Trophoblast cell (in vitro differentiated cells and primary cell): Measurements from ENCODE around the gene GPR55.
"Not testable (repeated sequence)": the region's sequence is repeated elsewhere in the genome, so short reads cannot be mapped to it uniquely, and the experiment has no call there.

Source experiments
- DNase-seq, 2 donors: peaks; one replicate each; pipeline ENCODE4 v3.0.0-alpha.2; 2016
- H2AFZ ChIP-seq: 2 replicates; pipeline ENCODE4 v1.6.1; 2013; ENCODE audit warnings: low read length, moderate library complexity, mild to moderate bottlenecking; ENCODE audit not compliant: insufficient read depth, poor library complexity
- H2AK5ac ChIP-seq: 2 replicates; pipeline ENCODE4 v1.6.1; 2013; ENCODE audit warnings: mild to moderate bottlenecking, low read length
- H2BK120ac ChIP-seq: 2 replicates; pipeline ENCODE4 v1.6.1; 2013; ENCODE audit warnings: low read length, mild to moderate bottlenecking, moderate library complexity; ENCODE audit not compliant: insufficient read depth, poor library complexity
- H2BK12ac ChIP-seq: 2 replicates; pipeline ENCODE4 v1.6.1; 2013; ENCODE audit warnings: mild to moderate bottlenecking, low read length, moderate library complexity
- H2BK5ac ChIP-seq: 2 replicates; pipeline ENCODE4 v1.6.1; 2013; ENCODE audit warnings: low read length, low read depth, moderate library complexity, mild to moderate bottlenecking; ENCODE audit not compliant: poor library complexity
- H3K14ac ChIP-seq: 2 replicates; pipeline ENCODE4 v1.6.1; 2013; ENCODE audit warnings: mild to moderate bottlenecking, low read length
- H3K18ac ChIP-seq: 2 replicates; pipeline ENCODE4 v1.6.1; 2013; ENCODE audit warnings: mild to moderate bottlenecking, low read length
- H3K23ac ChIP-seq: 2 replicates; pipeline ENCODE4 v1.6.1; 2013; ENCODE audit warnings: low read length
- H3K27ac ChIP-seq: 2 replicates; pipeline ENCODE4 v1.5.1; 2013; ENCODE audit warnings: low read depth, mild to moderate bottlenecking, inconsistent platforms, low read length, moderate library complexity
- H3K27me3 ChIP-seq: 2 replicates; pipeline ENCODE4 v1.6.1; 2013; ENCODE audit warnings: inconsistent platforms, mild to moderate bottlenecking, low read length, moderate library complexity; ENCODE audit not compliant: insufficient read depth
- H3K36me3 ChIP-seq, 2 experiments: 1 replicate in 1 of 2; 2 replicates in 1 of 2; pipeline ENCODE4 v1.6.1; 2013; ENCODE audit warnings: low read length in 2 of 2, mild to moderate bottlenecking in 2 of 2, moderate library complexity in 1 of 2; ENCODE audit not compliant: insufficient read depth in 2 of 2, control insufficient read depth in 1 of 2
- H3K4ac ChIP-seq: 2 replicates; pipeline ENCODE4 v1.6.1; 2013; ENCODE audit warnings: low read depth, mild to moderate bottlenecking, low read length, moderate library complexity
- H3K4me1 ChIP-seq, 2 experiments: 1 replicate in 1 of 2; 2 replicates in 1 of 2; pipeline ENCODE4 v1.6.1; 2013; ENCODE audit warnings: low read length in 2 of 2, mild to moderate bottlenecking in 2 of 2, moderate library complexity in 1 of 2; ENCODE audit not compliant: insufficient read depth in 2 of 2, control insufficient read depth in 1 of 2
- H3K4me2 ChIP-seq: 2 replicates; pipeline ENCODE4 v1.6.1; 2013; ENCODE audit warnings: inconsistent platforms, mild to moderate bottlenecking, low read length, moderate library complexity
- H3K4me3 ChIP-seq: 2 replicates; pipeline ENCODE4 v1.5.1; 2013; ENCODE audit warnings: mild to moderate bottlenecking, low read depth, low read length, inconsistent platforms
- H3K79me1 ChIP-seq: one replicate; pipeline ENCODE4 v1.6.1; 2013; ENCODE audit warnings: low read length
- H3K79me2 ChIP-seq: 2 replicates; pipeline ENCODE4 v1.6.1; 2013; ENCODE audit warnings: low read length, mild to moderate bottlenecking; ENCODE audit not compliant: control insufficient read depth, insufficient read depth, poor library complexity
- H3K9ac ChIP-seq: 2 replicates; pipeline ENCODE4 v1.6.1; 2013; ENCODE audit warnings: mild to moderate bottlenecking, low read length
- H3K9me3 ChIP-seq: 2 replicates; pipeline ENCODE4 v1.6.1; 2013; ENCODE audit warnings: low read depth, mild to moderate bottlenecking, control low read depth, inconsistent platforms, low read length; ENCODE audit not compliant: insufficient read depth
- H4K12ac ChIP-seq: 2 replicates; pipeline ENCODE4 v1.6.1; 2013; ENCODE audit warnings: low read depth, mild to moderate bottlenecking, low read length, moderate library complexity
- H4K8ac ChIP-seq: 2 replicates; pipeline ENCODE4 v1.6.1; 2013; ENCODE audit warnings: low read depth, mild to moderate bottlenecking, low read length, moderate library complexity
- H4K91ac ChIP-seq: one replicate; pipeline ENCODE4 v1.6.1; 2013; ENCODE audit warnings: low read depth, mild to moderate bottlenecking, low read length, moderate library complexity
- WGBS: extraction: QIAGEN DNeasy Blood & Tissue Kit; methylation state at CpG from one replicate; pipeline ENCODE4 v1.1.7; 2013; ENCODE audit warnings: missing lambda C conversion rate; ENCODE audit not compliant: insufficient read length, insufficient coverage; ENCODE audit errors: extremely low coverage; 5-methylcytosine and 5-hydroxymethylcytosine counted together

Gene GPR55

DNA sequence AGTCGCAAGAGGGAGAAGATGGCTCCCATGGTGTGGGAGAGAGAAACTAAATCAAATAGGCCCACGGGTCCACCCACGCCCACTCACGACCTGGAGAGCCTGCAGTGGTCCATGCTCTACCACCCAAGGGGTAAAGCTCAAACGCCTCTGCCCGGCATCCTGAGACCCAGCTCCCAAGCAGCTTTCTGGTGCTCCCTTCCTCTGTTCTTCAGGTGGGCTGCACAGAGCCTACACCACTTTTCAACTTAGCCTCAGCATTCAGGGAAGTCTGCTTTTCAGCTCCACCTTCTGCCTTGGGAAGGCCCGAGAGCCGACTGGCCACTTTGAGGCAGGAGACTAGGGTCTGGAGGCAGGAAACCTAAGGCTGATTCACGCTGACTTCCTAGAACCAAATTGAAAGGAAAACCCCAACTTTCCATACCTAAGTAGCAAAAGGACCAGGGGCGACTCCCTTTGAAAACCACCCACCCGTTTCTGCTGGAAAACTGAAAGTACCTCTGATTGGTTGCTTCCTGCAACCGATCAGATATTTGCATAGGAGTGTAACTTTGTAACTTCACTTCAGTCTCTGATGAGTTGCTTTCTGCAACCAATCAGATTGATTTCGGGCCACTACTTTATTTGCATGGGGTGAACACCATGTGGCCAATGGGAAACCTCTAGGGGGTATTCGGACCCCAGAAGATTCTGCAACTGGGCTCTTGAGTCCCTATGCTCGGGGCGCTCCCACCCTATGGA is 44.0 kb upstream of the GPR55 start:
- Histone ChIP-seq H3K4ac (no peak overlapping the region), H3K18ac (no peak overlapping the region), H3K79me1 (no peaks in the 10 kb centered on the region), H2AFZ (no peak overlapping the region), H2BK120ac (no peak overlapping the region), H3K27me3 (no peaks in the 10 kb centered on the region), H3K79me2 (no peaks in the 10 kb centered on the region), H3K36me3 (no peaks in the 10 kb centered on the region), H4K8ac (no peak overlapping the region), H3K14ac (no peak overlapping the region), H3K27ac (no peak overlapping the region), H2BK5ac (no peak overlapping the region), H3K4me3 (no peak overlapping the region), H2BK12ac (no peak overlapping the region), H3K23ac (no peak overlapping the region), H2AK5ac (no peak overlapping the region), H4K12ac (no peak overlapping the region), H3K9me3 (peaks cover 3% of the 10 kb centered on the region), H3K4me2 (no peak overlapping the region), H3K9ac (no peak overlapping the region), H4K91ac (no peak overlapping the region), H3K4me1 (no peaks in the 10 kb centered on the region)
- no peak for DNase-seq
- no CpG with 5 or more reads among the region's 16 CpGs for WGBS

DNA sequence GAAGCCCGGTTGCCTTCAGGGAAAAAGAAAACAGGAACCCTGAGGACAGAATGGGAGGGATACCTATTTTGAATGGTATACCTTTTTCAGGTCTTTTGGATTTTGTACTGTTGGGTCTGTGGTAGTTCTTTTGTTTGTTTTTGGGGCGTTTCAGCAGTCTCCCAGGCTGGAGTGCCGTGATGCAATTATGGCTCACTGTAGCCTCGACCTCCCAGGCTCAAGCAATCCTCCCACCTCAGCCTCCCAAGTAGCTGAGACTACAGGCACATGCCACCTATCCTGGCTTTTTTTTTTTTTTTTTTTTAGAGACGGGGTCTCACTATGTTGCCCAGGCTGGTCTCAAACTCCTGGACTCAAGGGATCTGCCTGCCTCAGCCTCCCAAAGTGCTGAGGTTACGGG is 43.3 kb upstream of the GPR55 start:
- not testable (repeated sequence) for H3K36me3 ChIP-seq, H2BK12ac ChIP-seq, H3K23ac ChIP-seq, H3K9ac ChIP-seq, H4K12ac ChIP-seq, H4K91ac ChIP-seq, H3K4me3 ChIP-seq, H3K27me3 ChIP-seq, H2AK5ac ChIP-seq, H2AFZ ChIP-seq, H3K79me2 ChIP-seq, H3K4me1 ChIP-seq, DNase-seq, H3K4me2 ChIP-seq, H2BK120ac ChIP-seq, H3K27ac ChIP-seq, H3K9me3 ChIP-seq, H3K14ac ChIP-seq, H4K8ac ChIP-seq, H3K18ac ChIP-seq, H3K79me1 ChIP-seq, H3K4ac ChIP-seq, H2BK5ac ChIP-seq
- no CpG with 5 or more reads among the region's 6 CpGs for WGBS

DNA sequence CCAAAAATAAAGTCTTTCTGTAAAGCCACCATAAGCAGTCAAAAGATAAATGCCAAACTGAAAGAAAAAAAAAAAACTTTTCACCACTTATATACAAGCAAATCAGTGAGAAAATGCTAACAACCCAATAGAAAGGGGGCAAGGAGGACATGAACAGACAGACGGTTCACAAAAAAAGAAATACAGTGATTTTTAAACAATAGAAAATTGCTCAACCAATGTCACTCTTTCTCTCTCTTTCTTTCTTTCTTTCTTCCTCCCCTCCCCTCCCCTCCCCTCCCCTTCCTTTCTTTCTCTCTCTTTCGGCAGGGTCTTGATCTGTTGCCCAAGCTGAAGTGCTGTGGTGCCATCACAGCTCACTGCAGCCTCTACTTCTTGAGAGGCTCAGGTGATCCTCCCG is 42.1 kb upstream of the GPR55 start:
- H3K27me3 ChIP-seq: no peaks in the 10 kb centered on the region
- H2AK5ac ChIP-seq: no peak overlapping the region
- no peaks in the 10 kb centered on the region for H3K36me3 ChIP-seq
- no peaks in the 10 kb centered on the region for H3K79me2 ChIP-seq
- no peak overlapping the region for H2BK120ac ChIP-seq
- no peak overlapping the region for H2AFZ ChIP-seq
- no peak overlapping the region for H3K4me2 ChIP-seq
- WGBS: no CpG with 5 or more reads among the region's 3 CpGs
- no peak overlapping the region for H3K4me3 ChIP-seq
- H3K27ac ChIP-seq: no peak overlapping the region
- peaks cover 5% of the 10 kb centered on the region for H3K9me3 ChIP-seq
- no peak overlapping the region for H2BK5ac ChIP-seq
- no peak overlapping the region for H3K23ac ChIP-seq
- H3K18ac ChIP-seq: no peak overlapping the region
- no peaks in the 10 kb centered on the region for H3K79me1 ChIP-seq
- DNase-seq: no peak
- no peak overlapping the region for H3K14ac ChIP-seq
- H4K12ac ChIP-seq: no peak overlapping the region
- H4K8ac ChIP-seq: no peak overlapping the region
- H3K4me1 ChIP-seq: no peaks in the 10 kb centered on the region
- H2BK12ac ChIP-seq: no peak overlapping the region
- no peak overlapping the region for H4K91ac ChIP-seq
- no peak overlapping the region for H3K4ac ChIP-seq
- H3K9ac ChIP-seq: no peak overlapping the region

DNA sequence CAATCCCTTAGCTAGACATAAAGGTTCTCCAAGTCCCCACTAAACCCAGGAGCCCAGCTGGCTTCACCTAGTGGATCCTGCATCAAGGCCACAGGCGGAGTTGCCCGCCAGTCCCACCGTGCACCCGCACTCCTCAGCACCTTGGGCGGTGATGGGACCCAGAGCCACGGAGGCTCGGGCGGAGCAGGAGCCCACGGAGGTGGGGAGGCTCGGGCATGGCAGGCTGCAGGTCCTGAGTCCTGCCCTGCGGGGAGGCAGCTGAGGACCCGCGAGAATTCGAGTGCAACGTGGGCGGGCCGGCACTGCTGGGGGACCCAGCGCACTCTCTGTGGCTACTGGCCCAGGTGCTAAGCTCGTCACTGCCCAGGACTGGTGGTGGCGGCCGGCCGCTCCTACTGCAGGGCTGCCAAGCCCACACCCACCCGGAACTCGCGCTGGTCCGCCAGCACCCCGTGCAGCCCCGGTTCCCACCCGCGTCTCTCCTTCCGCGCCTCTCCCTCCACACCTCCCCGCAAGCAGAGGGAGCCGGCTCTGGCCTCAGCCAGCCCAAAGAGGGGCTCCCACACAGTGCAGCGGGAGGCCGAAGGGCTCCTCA is 39.2 kb upstream of the GPR55 start:
- Histone ChIP-seq H3K79me2 (no peaks in the 10 kb centered on the region), H2AFZ (no peak overlapping the region), H2BK5ac (no peak overlapping the region), H3K4me3 (no peak overlapping the region), H3K27ac (no peak overlapping the region), H3K79me1 (peaks cover 3% of the 10 kb centered on the region), H3K9ac (no peak overlapping the region), H3K36me3 (no peaks in the 10 kb centered on the region), H3K4me2 (no peak overlapping the region), H3K27me3 (no peaks in the 10 kb centered on the region), H2BK120ac (no peak overlapping the region), H3K4ac (no peak overlapping the region), H4K8ac (no peak overlapping the region), H3K4me1 (peaks cover 8% of the 10 kb centered on the region in 2 experiments), H3K23ac (no peak overlapping the region), H3K14ac (no peak overlapping the region), H3K9me3 (peaks cover 6% of the 10 kb centered on the region), H4K91ac (no peak overlapping the region), H4K12ac (no peak overlapping the region), H3K18ac (no peak overlapping the region), H2BK12ac (no peak overlapping the region), H2AK5ac (no peak overlapping the region)
- no peak for DNase-seq
- WGBS: no CpG with 5 or more reads among the region's 36 CpGs
